GM21737 (cell line): ENCODE results near the gene PILRB.
"Not testable (repeated sequence)": the region's sequence is repeated elsewhere in the genome, so short reads cannot be mapped to it uniquely, and the experiment has no call there.

Experiments
- ATAC-seq: cut with Tn5 transposase; IDR thresholded peaks from one replicate; pipeline ENCODE4 v1.9.1; 2021; ENCODE audit warnings: mild to moderate bottlenecking, moderate library complexity; ENCODE audit not compliant: unreplicated experiment

The PILRB gene

GRCh38 chr7:100373870-100374598 lies 16.1 kb downstream of the PILRB start:
- not testable (repeated sequence) for ATAC-seq

GRCh38 chr7:100374601-100375000 lies 16.7 kb downstream of the PILRB start:
- ATAC-seq, result no peak

DNA sequence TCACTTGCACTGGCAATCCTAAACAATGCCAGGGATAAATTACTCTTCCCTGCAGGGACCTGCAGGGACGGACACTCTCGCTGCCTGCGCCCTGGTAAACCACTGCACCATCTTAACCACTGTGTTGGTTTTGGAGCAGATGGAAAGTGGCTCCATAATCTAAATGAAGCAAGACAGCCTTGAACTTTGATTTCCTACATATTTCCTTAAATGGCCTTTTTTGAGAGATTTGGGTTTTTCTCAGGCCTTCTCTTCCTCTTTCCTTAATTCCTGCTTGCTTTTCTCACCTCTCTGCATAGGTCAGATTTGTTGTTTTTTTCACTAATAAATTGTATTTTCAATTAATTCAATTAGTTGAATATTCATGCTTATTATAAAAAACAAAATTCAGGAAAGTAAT lies 18.1 kb downstream of the PILRB start:
- no peak for ATAC-seq

- no peak for ATAC-seq
These were observed 20.3 kb downstream of the PILRB start for GRCh38 chr7:100378114-100378755.

DNA sequence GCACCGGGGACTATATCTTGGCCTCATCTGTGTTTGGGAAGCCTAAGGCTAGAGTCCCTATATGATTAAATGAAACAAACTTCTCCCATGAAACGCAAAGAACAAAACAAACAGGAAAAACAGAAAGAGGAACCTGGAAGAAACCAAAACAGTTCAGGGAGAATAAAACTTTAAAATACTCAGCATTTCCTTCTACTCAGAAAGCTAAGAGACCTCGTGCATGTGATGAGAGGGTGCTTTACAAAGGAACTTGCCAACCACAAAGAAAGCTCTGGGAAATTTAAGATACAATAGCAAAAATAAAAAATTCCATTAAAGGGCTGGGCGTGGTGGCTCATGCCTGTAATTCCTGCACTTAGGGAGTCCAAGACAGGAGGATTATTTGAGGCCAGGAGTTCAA lies 22.3 kb downstream of the PILRB start:
- no peak for ATAC-seq

DNA sequence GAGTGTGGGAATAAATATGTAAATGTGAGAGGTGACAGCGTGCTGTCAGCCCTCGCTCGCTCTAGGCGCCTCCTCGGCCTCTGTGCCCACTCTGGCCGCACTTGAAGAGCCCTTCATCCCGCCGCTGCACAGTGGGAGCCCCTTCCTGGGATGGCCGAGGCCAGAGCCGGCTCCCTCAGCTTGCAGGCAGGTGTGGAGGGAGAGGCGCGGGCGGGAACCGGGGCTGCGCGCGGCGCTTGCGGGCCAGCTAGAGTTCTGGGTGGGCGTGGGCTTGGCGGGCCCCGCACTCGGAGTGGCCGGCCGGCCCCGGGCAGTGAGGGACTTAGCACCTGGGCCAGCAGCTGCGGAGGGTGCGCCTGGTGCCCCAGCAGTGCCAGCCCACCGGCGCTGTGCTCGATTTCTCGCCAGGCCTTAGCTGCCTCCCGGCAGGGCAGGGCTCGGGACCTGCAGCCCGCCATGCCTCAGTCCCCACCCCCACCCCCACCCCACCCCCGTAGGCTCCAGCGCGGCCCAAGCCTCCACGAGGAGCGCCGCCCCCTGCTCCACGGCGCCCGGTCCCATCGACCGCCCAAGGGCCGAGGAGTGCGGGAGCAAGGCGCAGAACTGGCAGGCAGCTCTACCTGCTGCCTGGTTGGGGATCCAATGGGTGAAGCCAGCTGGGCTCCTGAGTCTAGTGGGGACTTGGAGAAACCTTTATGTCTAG lies 23.8 kb downstream of the PILRB start:
- ATAC-seq, result not testable (repeated sequence)

DNA sequence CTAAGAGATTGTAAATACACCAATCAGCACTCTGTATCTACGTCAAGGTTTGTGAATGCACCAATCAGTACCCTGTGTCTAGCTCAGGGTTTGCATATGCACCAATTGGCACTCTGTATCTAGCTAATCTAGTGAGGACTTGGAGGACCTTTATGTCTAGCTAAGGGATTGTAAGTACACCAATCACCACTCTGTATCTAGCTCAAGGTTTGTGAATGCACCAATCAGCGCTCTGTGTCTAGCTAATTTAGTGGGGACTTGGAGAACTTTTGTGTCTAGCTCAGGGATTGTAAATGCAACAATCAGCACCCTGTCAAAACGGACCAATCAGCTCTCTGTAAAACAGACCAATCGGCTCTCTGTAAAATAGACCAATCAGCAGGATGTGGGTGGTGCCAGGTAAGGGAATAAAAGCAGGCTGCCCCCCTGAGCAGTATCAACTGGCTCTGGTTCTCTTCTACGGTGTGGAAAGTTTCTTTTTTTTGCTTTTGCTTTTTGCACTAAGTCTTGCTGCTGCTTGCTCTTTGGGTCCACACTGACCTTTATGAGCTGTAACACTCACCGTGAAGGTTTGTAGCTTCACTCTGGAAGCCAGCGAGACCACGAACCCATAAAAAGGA lies 24.4 kb downstream of the PILRB start:
- not testable (repeated sequence) for ATAC-seq

DNA sequence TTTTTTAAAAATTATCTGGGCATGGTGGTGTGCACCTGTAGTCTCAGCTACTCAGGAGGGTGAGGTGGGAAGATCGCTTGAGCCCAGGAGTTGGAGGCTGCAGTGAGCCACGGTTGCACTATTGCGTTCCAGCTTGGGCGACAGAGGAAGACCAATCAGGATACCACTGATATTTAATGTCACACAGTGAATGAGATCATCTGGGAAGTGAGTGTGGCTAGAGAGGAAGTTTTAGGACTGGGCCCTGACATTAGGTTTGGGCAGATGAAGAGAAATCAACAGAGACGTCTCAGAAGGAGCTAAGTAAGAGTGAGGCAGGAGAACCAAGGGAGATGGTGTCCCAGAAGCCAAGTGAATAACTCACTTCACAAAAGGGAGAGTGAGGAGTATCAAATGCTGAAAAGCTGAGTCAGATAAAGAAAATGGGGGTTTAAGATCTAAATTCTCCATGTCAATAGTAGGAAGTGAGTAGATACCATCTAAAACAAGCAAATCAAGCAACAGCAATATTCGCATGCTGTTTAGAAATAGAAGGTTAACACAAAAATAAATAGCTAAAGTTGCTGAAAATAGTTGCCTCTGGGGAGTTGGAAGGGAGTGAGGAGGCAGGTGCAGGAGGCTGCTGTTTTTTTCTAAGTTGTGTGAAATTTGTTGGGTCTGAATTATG lies 26.8 kb downstream of the PILRB start:
- no peak for ATAC-seq

DNA sequence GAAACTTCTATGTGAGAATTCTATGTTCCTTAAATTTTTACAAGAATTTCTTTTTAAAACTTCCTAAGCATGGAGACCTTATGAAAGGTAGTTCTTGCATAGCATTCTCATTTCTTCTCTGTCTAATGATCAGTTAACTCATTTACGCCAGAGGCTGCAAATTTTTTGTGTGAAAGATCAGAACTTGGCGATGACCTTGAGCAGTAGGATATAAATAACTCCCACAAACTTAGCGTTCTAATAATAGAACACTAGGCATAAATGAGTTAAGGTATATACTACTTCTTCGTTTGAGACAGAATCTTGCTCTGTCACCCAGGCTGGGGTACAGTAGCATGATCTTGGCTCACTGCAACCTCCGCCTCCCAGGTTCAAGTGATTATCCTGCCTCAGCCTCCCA lies 29.0 kb downstream of the PILRB start:
- no peak for ATAC-seq

DNA sequence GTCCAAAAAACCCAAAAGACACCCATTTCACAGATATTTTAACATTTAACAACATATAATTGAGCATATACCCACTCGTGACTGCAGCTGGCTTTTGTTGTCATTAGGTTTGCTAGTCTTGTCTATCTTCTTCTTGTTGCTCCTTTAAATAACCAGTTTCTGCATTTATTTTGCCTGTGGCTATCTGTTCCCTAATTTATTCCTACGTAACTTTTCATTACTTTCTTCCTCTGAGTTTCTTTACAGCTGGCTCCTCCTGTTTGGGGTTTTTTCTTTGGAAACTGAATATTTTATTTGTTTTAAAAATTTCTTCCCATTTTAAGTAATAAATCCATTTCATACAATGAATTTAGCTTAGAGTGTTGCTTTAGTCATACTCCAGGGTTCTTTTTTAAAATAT lies 29.8 kb downstream of the PILRB start:
- ATAC-seq, result no peak

GRCh38 chr7:100389437-100390088 lies 31.6 kb downstream of the PILRB start:
- no peak for ATAC-seq

GRCh38 chr7:100390286-100391009 lies 32.5 kb downstream of the PILRB start:
- ATAC-seq, result no peak

DNA sequence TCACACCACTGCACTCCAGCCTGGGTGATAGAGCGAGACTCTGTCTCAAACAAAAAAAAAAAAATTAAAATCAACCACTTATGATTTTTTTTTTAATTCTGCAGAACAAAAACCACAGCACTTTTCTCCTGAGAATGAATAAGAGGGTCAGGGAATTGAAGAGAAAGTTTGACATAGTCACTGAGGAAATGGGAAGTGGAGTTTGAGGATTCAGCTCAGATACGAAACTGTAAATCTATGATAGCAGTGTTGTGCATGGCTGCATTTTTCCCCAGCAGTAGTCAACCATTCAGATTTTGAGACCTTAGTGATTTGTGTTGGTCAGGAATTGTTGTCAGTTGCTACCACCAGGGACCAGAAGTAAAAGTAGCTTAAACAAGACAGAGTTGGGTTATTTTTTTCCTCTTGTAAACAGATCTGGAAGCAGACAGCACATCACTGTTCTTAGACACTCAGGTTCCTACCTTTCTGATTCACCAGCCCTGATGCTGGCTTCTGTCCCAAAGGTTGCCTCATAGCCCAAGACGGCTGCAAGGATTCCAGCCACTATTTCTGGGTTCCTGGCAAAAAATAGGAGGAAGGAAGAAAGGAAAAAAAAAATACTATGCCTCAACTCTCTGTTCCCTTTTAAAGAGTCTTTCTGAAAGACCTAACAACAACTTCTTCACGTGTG lies 35.5 kb downstream of the PILRB start:
- no peak for ATAC-seq

- ATAC-seq, result no peak
These were observed 36.2 kb downstream of the PILRB start for GRCh38 chr7:100394077-100394476.

- peak; percentile 84 for ATAC-seq
These were observed 38.6 kb downstream of the PILRB start for GRCh38 chr7:100396421-100396982.

DNA sequence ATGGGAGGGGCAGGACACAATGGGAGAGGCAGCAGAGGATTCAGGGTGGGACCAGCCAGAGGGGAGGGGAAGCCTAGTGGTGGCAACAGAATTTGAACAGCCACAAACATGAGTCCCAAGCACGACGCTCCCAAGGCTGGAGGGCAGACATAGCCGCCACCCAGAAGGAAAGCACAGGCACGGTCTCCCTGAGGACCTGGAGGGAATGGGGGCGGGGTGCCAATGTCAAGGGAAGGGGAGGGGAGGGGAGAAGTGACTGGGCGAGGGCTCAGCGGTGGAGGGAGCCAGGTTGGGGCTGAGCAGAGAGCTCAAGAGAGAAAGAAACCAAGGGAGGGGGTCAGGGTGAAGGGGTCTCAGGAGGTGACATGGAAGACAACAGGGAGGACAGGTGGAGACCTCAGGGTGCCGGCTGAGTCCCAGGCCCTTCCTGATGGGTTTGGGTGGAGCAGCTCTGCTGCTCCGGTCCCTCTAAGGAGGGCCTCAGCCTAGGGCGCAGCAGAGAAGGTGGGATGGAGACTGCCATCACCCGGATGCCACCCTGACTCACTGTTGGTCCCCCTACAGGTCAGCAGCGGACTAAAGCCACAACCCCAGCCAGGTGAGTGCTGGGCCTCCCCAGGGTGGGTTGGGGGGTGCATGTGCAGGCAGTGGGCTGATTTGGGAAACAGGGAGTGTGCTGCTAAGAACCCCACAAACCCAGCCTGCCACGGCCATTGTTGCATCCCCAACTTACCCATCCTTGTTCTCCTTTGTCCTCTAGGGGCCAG lies 39.6 kb downstream of the PILRB start:
- no peak for ATAC-seq

- no peak for ATAC-seq
These were observed 40.3 kb downstream of the PILRB start for GRCh38 chr7:100398239-100398638.

- no peak for ATAC-seq
These were observed 42.1 kb downstream of the PILRB start for GRCh38 chr7:100400041-100400440.
